SJSA1 (cell line): ENCODE measurements around the gene GRIK4. TPM values are rescaled to one million over a fixed set of nuclear protein-coding genes. Genes with fewer than 3 reads are reported as not detected.
"Not testable (repeated sequence)": the region's sequence is repeated elsewhere in the genome, so short reads cannot be mapped to it uniquely, and the experiment has no call there.

Experiments used
- DNase-seq, 2 experiments: peaks; one replicate each; pipeline ENCODE4 v3.0.0-alpha.2; 2015 to 2020; ENCODE audit warnings: low spot score in 2 of 2, low read depth in 1 of 2
- H3K27ac ChIP-seq: fragments of 250-450 bp; sonication (Bioruptor Pico); 2 replicates; pipeline ENCODE4 v1.5.1; 2020; ENCODE audit warnings: mild to moderate bottlenecking, moderate library complexity
- H3K27me3 ChIP-seq: fragments of 250-450 bp; sonication (Bioruptor Pico); replicated peaks from 2 replicates; pipeline ENCODE4 v1.5.1; 2020; ENCODE audit warnings: mild to moderate bottlenecking, moderate library complexity
- H3K36me3 ChIP-seq: fragments of 250-450 bp; sonication (Bioruptor Pico); 2 replicates; pipeline ENCODE4 v1.5.1; 2020; ENCODE audit warnings: mild to moderate bottlenecking
- H3K4me1 ChIP-seq: fragments of 250-450 bp; sonication (Bioruptor Pico); replicated peaks from 2 replicates; pipeline ENCODE4 v1.6.1; 2021; ENCODE audit warnings: mild to moderate bottlenecking
- H3K4me3 ChIP-seq: fragments of 250-450 bp; sonication (Bioruptor Pico); 2 replicates; pipeline ENCODE4 v1.5.1; 2020; ENCODE audit warnings: mild to moderate bottlenecking
- H3K9me3 ChIP-seq: fragments of 250-450 bp; sonication (Bioruptor Pico); replicated peaks from 2 replicates; pipeline ENCODE4 v1.5.1; 2020; ENCODE audit warnings: mild to moderate bottlenecking
- total RNA-seq: library from RNA; depleted of rRNA; stranded (reverse); fragments of >200 nt; shearing (Covaris generic); gene quantifications from 2 replicates; pipeline ENCODE4 v1.2.3, GENCODE V29; 2014

GRIK4 gene
- total RNA-seq, 1 experiment from 2014 or later: not detected

GRCh38 chr11:120575461-120575860, 63.9 kb downstream of the GRIK4 start:
- Histone ChIP-seq H3K4me1 (no peaks in the 10 kb centered on the region), H3K27me3 (no peaks in the 10 kb centered on the region), H3K36me3 (no peaks in the 10 kb centered on the region), H3K27ac (no peak overlapping the region), H3K9me3 (no peaks in the 10 kb centered on the region), H3K4me3 (no peak overlapping the region)
- no peak for DNase-seq

- Histone ChIP-seq H3K27ac (no peak overlapping the region), H3K27me3 (no peaks in the 10 kb centered on the region), H3K36me3 (no peaks in the 10 kb centered on the region), H3K4me3 (no peak overlapping the region), H3K9me3 (no peaks in the 10 kb centered on the region), H3K4me1 (no peaks in the 10 kb centered on the region)
- DNase-seq: no peak
Measured at GRCh38 chr11:120576606-120577005, 65.1 kb downstream of the GRIK4 start.

- Histone ChIP-seq H3K4me1 (no peaks in the 10 kb centered on the region), H3K27me3 (no peaks in the 10 kb centered on the region), H3K4me3 (no peak overlapping the region), H3K9me3 (no peaks in the 10 kb centered on the region), H3K36me3 (no peaks in the 10 kb centered on the region), H3K27ac (no peak overlapping the region)
- no peak for DNase-seq
Measured at GRCh38 chr11:120577041-120577440, 65.5 kb downstream of the GRIK4 start.

GRCh38 chr11:120577624-120578363, 66.2 kb downstream of the GRIK4 start:
- Histone ChIP-seq H3K4me3 (no peak overlapping the region), H3K36me3 (no peaks in the 10 kb centered on the region), H3K9me3 (no peaks in the 10 kb centered on the region), H3K27me3 (no peaks in the 10 kb centered on the region), H3K27ac (no peak overlapping the region), H3K4me1 (no peaks in the 10 kb centered on the region)
- no peak for DNase-seq

GRCh38 chr11:120578596-120579154, 67.1 kb downstream of the GRIK4 start:
- no peak overlapping the region for H3K27ac ChIP-seq
- H3K36me3 ChIP-seq: no peaks in the 10 kb centered on the region
- DNase-seq: no peak
- H3K4me3 ChIP-seq: no peak overlapping the region
- no peaks in the 10 kb centered on the region for H3K9me3 ChIP-seq
- no peaks in the 10 kb centered on the region for H3K27me3 ChIP-seq
- H3K4me1 ChIP-seq: no peaks in the 10 kb centered on the region

- DNase-seq: no peak
- Histone ChIP-seq H3K27me3 (no peaks in the 10 kb centered on the region), H3K36me3 (no peaks in the 10 kb centered on the region), H3K27ac (no peak overlapping the region), H3K4me1 (no peaks in the 10 kb centered on the region), H3K9me3 (no peaks in the 10 kb centered on the region), H3K4me3 (no peak overlapping the region)
Measured at GRCh38 chr11:120579611-120580031, 68.1 kb downstream of the GRIK4 start.

- H3K9me3 ChIP-seq: no peaks in the 10 kb centered on the region
- H3K36me3 ChIP-seq: no peaks in the 10 kb centered on the region
- no peak for DNase-seq
- no peak overlapping the region for H3K4me3 ChIP-seq
- H3K4me1 ChIP-seq: no peaks in the 10 kb centered on the region
- no peaks in the 10 kb centered on the region for H3K27me3 ChIP-seq
- H3K27ac ChIP-seq: no peak overlapping the region
Measured at GRCh38 chr11:120581313-120581712, 69.8 kb downstream of the GRIK4 start.

- not testable (repeated sequence) for H3K4me3 ChIP-seq, H3K27ac ChIP-seq, H3K4me1 ChIP-seq, H3K36me3 ChIP-seq, DNase-seq, H3K27me3 ChIP-seq, H3K9me3 ChIP-seq
Measured at GRCh38 chr11:120582535-120582934, 71.0 kb downstream of the GRIK4 start.

- Histone ChIP-seq H3K27me3 (no peaks in the 10 kb centered on the region), H3K36me3 (no peaks in the 10 kb centered on the region), H3K4me1 (no peaks in the 10 kb centered on the region), H3K4me3 (no peak overlapping the region), H3K27ac (no peak overlapping the region), H3K9me3 (no peaks in the 10 kb centered on the region)
- no peak for DNase-seq
Measured at GRCh38 chr11:120586072-120586471, 74.5 kb downstream of the GRIK4 start.

GRCh38 chr11:120586728-120587127, 75.2 kb downstream of the GRIK4 start:
- Histone ChIP-seq H3K4me1 (no peaks in the 10 kb centered on the region), H3K27ac (no peak overlapping the region), H3K9me3 (no peaks in the 10 kb centered on the region), H3K36me3 (no peaks in the 10 kb centered on the region), H3K27me3 (no peaks in the 10 kb centered on the region), H3K4me3 (no peak overlapping the region)
- DNase-seq: no peak

- H3K27me3 ChIP-seq: no peaks in the 10 kb centered on the region
- no peak overlapping the region for H3K4me3 ChIP-seq
- no peaks in the 10 kb centered on the region for H3K9me3 ChIP-seq
- H3K4me1 ChIP-seq: no peaks in the 10 kb centered on the region
- no peak for DNase-seq
- no peaks in the 10 kb centered on the region for H3K36me3 ChIP-seq
- H3K27ac ChIP-seq: no peak overlapping the region
Measured at GRCh38 chr11:120587299-120587698, 75.8 kb downstream of the GRIK4 start.

- Histone ChIP-seq H3K36me3 (no peaks in the 10 kb centered on the region), H3K4me1 (no peaks in the 10 kb centered on the region), H3K9me3 (no peaks in the 10 kb centered on the region), H3K4me3 (no peak overlapping the region), H3K27me3 (no peaks in the 10 kb centered on the region), H3K27ac (no peak overlapping the region)
- no peak for DNase-seq
Measured at GRCh38 chr11:120589376-120589775, 77.8 kb downstream of the GRIK4 start.

GRCh38 chr11:120590472-120590871, 78.9 kb downstream of the GRIK4 start:
- DNase-seq: no peak
- Histone ChIP-seq H3K27me3 (no peaks in the 10 kb centered on the region), H3K9me3 (no peaks in the 10 kb centered on the region), H3K4me1 (no peaks in the 10 kb centered on the region), H3K36me3 (no peaks in the 10 kb centered on the region), H3K4me3 (no peak overlapping the region), H3K27ac (no peak overlapping the region)

- no peak overlapping the region for H3K27ac ChIP-seq
- H3K4me3 ChIP-seq: no peak overlapping the region
- H3K9me3 ChIP-seq: no peaks in the 10 kb centered on the region
- no peak for DNase-seq
- no peaks in the 10 kb centered on the region for H3K36me3 ChIP-seq
- H3K27me3 ChIP-seq: no peaks in the 10 kb centered on the region
- no peaks in the 10 kb centered on the region for H3K4me1 ChIP-seq
Measured at GRCh38 chr11:120594746-120595145, 83.2 kb downstream of the GRIK4 start.

- Histone ChIP-seq H3K9me3 (no peaks in the 10 kb centered on the region), H3K27me3 (no peaks in the 10 kb centered on the region), H3K36me3 (no peaks in the 10 kb centered on the region), H3K4me1 (no peaks in the 10 kb centered on the region), H3K27ac (no peak overlapping the region), H3K4me3 (no peak overlapping the region)
- DNase-seq: no peak
Measured at GRCh38 chr11:120595557-120595956, 84.0 kb downstream of the GRIK4 start.
